NOMO-1 (cell line): ENCODE results near the gene NEK5.
A peak's percentile ranks its signal among the peaks of the same experiment; 100 is the strongest.
"Not testable (repeated sequence)": the region's sequence is repeated elsewhere in the genome, so short reads cannot be mapped to it uniquely, and the experiment has no call there.

Experiments
- DNase-seq, 2 experiments: peaks; one replicate each; lab custom pipeline; 2025; ENCODE audit not compliant: unreplicated experiment in 2 of 2; lab: John Stamatoyannopoulos, UW

Gene NEK5, protein sequence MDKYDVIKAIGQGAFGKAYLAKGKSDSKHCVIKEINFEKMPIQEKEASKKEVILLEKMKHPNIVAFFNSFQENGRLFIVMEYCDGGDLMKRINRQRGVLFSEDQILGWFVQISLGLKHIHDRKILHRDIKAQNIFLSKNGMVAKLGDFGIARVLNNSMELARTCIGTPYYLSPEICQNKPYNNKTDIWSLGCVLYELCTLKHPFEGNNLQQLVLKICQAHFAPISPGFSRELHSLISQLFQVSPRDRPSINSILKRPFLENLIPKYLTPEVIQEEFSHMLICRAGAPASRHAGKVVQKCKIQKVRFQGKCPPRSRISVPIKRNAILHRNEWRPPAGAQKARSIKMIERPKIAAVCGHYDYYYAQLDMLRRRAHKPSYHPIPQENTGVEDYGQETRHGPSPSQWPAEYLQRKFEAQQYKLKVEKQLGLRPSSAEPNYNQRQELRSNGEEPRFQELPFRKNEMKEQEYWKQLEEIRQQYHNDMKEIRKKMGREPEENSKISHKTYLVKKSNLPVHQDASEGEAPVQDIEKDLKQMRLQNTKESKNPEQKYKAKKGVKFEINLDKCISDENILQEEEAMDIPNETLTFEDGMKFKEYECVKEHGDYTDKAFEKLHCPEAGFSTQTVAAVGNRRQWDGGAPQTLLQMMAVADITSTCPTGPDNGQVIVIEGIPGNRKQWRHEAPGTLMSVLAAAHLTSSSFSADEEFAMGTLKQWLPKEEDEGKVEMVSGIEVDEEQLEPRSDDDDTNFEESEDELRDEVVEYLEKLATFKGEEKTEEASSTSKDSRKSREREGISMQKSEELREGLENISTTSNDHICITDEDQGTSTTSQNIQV

DNA sequence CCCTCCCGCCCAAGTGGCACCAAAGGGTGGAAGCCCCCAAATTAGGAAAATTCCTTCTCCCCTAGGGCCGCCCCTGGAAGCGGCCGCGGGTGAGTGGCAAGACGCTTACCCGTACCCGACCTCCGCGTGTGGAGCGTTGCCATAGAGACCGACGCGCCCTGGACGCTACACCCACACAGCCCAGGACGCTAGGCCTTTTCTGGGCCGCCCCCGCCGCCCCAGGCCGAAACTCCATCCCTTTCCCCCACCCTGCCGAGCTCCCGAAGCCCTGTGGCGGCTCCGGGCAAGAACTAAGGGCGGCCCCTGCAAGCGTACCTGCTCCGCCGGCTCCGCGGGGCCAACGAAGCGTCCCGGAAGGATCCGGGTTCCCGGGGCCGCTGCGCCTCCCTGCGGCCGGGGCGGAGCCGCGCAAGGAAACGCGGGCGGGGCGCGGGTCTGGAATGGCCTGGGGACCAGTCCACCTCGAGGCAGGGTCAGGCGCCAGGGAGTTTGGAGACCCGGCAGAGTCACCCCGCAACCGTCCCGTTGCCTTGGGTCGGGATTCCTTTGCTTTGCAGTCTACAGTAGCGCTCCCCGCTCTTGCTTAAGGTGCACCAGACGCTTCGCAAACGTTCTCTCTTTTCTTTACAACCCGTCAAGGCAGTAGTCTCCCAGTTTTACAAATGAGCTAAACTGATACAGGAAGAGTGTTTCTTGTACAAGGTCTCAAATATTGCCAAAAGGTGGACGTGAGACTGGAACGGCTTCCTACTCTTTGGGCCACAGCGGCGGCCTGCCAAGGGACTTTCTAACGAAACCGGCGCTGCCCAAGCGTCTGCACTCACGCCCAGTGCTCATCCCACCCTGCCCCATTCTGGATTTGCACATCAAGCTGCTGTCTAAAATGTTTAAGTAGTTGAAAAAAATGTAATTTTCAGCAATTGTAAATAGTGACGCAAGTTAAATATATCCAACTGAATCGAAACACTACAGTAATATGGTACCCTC lies at the start of gene NEK5:
TSS of gene NEK5 (minus strand) at position 360 of the 987 bp plus-strand sequence. CDS start 1,591 bp downstream, outside the sequence.
- peak; percentile 31 to 45 for DNase-seq

DNA sequence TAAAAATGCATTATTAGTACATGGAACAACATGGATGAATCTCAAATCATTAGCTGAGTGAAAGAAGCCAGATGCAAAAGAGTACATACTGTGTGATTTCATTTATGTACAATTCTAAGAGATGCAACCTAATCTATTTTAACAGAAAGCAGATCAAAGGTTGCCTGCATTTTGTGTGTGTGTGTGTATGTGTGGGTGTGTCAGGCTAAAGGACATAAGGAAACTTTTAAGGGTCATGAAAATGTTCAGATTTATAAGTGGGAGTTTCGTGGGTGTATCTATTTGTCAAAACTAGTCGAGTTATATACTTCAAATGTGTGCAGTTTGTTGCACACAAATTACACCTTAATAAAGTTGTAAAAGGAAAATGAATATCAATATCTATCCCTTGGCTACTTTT lies 48.4 kb upstream of the NEK5 start:
- DNase-seq: no peak

DNA sequence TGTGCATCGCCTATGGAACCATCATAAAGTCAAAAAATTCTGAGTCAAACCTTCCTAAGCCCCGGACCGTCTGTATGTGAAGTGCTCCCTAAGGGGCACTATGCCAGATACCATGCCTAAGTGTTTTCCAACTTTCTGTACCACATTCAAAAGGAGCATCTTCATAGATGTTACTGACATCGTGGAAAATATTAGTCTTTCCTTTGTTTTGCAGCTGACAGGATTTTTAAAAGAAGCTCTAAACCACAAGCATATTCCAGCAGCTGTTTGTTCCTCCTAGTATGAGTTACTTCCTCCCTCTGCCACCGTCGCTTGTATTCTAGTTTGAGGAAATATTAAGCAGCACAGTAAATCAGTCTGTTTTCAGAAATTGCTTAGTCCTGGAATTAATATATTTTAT lies 45.1 kb upstream of the NEK5 start:
- DNase-seq: peak; percentile 15 to 73

DNA sequence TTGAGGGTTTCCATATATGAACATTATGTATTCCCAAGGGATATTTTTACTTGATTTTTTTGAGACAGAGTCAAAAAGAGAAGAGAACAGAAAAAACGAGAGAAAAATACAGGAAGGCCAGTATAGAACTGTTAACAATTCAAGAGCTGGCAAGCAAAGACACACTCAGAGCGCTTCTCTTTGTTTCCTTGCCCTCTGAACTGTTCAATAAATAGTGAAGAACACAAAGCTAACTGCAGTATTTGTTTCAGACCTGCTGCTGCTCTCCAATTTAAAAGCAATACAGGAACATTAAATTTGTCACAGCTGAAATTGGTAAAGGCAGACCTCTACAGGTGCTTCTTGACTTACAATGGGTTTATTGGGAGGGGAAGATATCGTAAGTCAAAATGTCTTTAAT lies 44.5 kb upstream of the NEK5 start:
- no peak for DNase-seq

DNA sequence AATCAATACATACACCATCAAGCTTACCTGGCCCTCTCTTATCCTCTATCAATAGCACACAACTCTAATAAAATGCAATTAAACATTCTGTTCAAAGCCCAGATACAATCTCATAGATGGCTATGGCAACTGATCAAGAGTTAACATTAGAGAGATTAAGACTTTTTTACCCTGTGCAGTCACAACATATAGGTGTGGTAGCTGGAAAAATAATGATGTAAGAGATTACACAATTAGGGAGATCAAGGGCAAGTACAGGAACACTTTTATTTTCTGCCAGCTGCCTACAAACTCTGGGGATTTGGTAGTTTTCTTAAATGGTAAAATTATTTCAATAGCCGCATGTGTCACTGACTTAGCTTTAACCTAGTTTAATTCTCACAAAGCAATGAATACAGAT lies 42.8 kb upstream of the NEK5 start:
- DNase-seq: not testable (repeated sequence)

DNA sequence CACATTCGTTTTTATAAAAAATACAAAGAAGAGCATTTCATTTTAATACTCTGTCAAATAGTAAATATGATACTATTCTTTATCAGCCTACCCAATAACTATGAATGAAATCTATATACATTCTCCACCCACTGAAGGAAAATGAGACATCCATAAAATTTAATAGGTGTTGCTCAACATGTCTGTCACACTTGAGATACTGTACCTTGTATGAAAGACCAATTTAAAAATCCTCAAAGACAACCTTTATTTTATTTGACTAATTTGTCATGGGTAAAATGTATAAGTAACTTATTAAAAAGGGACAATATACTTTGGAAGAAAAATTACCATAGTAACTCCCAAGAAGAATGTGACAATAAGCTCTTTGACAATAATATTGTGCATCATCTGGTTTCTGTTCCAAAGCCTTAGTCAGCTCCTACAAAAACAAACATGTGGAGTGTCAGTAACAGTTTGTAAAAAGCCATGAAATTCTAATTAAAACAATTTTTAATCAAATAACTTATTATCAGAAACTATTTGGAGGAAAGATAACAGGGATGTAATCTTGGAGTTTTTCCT lies 42.0 kb upstream of the NEK5 start:
- DNase-seq: not testable (repeated sequence)

DNA sequence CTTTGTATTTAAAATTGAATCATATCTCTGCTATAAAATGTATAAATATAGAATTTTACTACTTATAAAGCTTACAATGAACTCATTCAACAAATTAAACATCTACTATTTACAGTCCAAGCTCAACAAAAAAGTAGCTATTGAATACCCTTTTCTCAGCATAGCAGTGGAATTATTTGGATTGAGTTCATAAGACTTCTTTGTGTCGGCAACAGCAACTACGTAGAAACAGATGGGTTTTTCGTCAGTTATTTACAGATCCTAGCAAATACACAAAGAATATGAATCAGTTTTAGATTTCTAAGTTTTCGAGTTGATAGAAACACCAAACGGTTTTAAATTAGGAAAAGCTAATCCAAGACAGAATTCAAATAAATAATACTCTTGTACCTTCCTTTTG lies 41.0 kb upstream of the NEK5 start:
- no peak for DNase-seq

DNA sequence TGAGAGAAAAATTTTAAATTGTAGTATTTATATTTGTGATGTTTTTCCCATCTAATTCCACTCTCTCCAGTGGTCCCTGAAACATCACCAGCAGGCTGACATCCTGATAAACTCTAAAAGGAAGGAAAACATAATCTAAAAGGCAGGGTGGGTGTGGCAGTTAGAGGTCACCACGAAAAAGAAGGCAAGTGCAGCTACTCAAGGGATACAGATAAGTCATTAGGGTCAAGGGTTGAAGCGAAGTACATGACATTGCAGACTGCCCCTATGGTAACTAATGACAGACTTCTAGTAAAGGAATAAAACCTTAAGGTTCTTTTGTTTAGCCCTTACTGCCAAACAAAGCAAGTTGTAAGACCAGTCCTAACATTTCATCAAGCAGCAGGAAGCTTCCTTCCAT lies 36.5 kb upstream of the NEK5 start:
- DNase-seq: no peak

DNA sequence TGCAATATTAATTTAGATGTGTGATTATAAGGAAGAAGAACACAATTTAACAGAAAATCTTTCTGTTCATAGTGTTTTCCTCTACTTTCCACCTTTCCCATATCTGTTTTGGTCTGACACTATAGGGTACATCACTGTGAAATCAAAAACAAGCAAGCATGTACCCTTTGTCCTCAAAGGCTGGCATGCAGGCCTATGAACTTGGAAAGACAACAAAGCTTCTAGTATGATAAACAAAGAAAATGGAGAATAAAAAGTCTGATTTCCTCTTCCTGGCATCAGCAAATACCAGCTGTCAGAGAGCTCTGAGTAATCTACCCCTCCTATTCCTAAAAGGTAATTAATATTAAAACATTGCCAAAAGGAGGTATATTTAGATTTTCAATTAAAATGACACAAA lies 36.1 kb upstream of the NEK5 start:
- DNase-seq: no peak

DNA sequence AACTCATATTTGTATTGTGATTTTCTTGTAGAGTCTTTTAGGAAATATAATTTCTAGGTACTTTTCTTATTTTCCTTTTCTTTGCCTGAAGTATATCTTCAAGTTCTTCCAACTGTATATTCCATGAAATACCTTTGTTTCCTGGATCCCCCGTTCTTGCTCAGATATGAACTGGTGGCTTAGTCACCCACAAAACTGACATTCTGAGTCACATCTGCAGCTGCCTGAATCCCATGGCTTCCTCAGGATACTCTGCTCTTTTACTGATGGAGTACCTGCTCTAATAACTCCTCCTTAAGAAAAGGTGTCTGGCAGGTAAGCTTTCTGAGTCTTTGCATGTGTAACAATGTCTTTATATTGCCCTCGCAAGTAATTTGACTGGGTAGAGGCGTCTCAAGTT lies 35.0 kb upstream of the NEK5 start:
- DNase-seq: not testable (repeated sequence)

DNA sequence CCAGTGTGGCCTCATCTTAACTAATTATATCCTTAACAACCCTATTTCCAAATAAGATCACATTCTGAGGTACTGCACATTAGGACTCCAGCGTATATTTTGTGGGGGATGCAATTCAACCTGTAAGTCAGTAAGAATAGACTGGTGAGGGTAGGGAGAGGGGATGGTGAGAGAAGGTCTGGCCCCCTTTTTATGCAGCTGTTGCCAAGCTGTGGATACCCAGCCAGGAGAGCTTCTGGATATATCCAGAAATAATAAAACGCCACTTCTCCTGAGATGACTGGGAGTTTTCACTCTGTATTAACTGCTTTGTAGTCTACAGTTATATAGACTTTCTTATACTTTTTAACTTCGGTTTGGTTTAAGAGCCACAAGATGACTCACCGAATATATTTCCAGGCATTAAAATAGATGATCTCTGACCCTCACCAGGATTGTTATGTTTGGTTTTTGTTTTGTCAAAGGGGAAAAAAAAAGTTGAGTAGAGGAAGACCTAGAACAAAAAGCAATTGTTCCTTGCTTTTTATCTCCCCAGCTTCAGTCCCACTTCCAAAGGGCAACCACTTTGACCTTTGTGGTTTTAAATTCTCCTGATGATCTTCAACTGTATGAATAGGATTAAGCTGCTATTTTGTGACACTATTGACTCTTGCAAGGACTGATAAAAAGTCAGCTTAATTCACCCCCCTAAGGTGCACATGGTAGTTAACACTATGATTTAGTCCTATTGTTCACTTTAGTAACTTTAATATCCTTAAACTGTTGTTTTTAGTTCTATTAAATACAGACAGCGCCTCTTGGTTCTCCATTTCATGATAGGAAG lies 33.6 kb upstream of the NEK5 start:
- DNase-seq: peak in 1 of 2 experiments; percentile 13

DNA sequence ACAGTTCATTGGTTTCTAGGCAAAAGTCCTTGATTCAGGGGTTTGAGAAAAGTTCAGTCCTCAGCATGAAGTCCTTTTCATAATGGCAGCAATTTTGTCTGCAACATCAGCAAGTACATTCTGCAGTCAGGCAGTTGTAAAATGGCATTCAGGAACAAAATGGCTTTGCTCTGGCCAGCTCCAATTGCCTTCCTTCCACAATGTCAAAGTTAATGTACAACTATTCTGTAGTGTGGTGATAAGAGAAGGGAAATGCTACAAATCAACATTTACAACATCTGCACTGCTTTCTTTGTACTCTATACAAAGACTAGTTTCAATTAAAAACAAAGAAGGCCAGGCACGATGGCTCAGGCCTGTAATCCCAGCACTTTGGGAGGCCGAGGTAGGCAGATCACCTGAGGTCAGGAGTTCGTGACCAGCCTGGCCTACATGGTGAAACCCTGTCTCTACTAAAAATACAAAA lies 32.3 kb upstream of the NEK5 start:
- no peak for DNase-seq

DNA sequence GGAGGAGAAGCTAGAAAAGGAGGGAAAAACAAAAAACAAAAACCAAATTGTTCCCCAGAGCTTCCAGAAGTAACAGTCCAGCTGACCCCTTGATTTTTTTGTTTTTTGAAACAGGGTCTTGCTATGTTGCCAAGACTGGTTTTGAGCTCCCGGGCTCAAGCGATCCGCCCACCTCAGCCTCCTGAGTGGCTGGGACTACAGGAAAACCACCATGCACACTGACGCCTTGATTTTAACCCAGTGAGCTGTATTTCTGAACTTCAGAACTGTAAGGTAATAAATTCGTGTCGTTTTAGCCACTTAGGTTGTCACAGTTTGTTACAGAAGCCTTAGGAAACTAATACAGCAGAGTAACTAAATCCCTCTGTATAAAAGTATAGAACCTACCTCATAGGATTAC lies 31.6 kb upstream of the NEK5 start:
- DNase-seq: no peak

DNA sequence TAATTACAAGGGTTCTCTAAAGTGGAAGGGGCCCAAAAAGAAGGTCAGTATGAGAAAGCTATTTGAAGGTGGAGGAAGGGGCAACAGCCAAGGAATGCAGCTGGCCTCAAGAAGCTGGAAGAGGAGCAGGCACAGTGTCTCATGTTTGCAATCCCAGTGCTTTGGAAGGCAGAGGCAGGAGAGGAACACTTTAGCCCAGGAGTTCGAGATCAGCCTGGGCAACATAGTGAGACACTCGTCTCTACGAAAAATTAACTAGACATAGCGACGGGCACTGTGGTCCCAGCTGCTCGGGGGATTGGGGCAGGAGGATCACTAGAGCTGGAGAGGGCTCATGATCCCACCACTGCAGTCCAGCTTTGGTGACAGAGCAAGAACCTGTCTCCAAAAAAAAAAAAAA lies 31.2 kb upstream of the NEK5 start:
- DNase-seq: no peak

DNA sequence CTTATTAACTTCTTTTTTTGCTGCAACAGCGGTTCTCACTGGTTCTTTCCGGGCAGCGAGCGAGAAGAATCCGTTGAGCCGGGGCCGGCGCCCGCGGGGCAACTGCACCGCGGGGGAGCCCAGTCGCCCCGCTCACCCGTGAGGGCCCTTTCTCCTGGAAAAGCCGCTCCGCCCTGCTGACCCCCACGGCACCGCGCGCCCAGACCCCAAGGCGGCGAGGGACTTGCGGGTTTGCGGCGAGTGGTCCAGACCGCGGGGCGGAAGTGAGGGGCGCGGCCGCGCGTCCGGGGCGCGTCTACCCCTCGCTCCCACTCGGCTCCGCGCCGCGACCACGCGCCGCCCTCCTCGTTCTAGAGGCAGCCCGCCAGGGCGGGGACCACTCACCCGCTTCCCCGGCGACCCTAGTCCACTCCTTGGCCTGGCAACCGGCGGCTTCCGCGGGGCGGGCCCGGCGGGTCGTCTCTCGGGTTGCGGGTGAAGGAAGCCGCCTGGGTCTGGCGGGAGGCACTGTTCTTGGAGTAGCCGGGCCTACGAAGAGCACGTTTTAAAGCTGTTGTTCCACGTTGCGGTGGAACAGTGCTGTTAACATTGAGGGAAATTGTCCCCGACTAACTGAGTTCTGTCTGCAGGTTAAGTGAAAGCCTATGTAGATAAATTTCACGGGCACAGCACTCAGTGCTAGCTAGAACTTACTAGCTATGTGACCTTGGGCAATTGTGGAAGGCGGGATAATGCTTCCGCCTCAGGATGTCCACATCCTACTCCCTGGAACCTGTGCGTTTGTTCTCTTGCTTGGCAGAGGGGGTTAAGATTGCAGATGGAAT lies 30.5 kb upstream of the NEK5 start, which contains the start of gene NEK3:
TSS of gene NEK3 (minus strand) at position 439 of the 824 bp plus-strand sequence. CDS start 3,406 bp downstream, outside the sequence.
- peak; percentile 64 to 68 for DNase-seq

DNA sequence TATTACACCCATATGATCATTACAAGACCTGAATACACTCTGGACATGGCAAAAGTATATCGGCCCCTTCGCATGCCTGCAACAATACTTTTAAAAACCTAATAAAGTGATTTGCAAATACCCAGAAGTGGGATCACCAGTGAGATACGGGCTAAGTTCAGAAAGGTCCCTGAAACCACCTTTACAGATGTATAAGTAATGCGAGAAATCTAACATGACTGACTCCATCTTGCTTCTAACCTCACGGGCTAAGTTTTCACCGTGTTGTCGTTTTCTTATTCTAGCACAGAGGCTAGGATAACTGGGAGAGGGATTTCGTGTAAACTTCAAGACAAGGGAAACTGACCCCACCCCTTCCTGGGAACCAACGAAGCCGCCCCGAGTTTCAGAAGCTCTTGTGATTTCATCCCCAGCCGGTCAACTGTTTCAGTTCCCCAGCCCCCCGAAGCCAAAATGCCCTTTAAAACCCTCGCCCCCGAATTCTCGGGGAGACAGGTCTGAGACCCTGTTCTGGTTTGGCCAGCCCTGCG lies 29.8 kb upstream of the NEK5 start:
- DNase-seq: peak in 1 of 2 experiments; percentile 20

DNA sequence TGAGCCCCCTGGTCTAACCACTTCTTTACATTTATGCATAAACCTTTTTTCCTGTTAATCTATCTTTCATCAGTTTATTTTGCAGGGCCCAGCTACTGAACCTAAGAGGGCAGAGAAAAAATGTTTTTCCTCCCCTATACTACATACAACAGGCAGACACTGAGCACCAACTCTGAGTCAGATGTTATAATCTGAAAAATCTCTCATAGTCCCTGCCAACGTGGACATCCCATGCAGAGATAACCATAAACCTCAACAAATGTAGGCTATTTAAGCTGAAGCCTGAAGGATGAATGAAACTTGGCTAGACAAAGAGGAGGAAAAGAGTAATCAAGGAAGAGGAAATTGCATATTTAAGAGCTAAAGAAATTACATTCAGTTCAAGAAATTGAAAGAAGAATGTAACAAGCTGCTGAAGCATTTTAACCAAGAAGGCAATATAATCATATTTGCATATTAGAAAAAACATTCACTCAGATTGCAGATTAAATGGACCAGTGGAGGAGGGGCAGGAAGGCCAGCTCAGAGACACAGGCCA lies 27.9 kb upstream of the NEK5 start:
- peak in 1 of 2 experiments; percentile 3 for DNase-seq

DNA sequence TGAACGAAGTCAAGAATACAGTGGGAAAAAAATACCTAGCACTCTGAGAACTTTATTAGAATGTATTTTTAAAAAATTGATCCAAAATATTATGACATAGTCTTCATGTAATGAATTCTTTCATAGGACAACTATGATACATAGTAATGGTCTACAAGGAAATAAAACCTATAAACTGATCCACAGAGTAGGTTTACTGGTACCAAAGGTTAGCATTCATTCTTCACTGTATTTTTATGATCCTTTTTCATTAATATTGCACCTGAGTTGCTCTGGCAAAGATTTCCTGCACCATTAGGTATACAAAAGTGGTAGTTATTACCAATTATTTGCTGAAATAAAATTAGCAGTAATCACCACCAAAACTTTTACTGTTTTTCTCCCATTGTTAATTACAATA lies 26.3 kb upstream of the NEK5 start:
- no peak for DNase-seq
